Lower leg skin (tissue), 4 donors: ENCODE data around the gene KIF1A. TPM values are rescaled to one million over a fixed set of nuclear protein-coding genes. Genes with fewer than 3 reads are reported as not detected.

ENCODE experiments used
- DNase-seq, 2 donors: peaks; one replicate each; pipeline ENCODE4 v3.0.0-alpha.2; 2019; ENCODE audit warnings: low spot score in 2 of 2
- H3K4me3 ChIP-seq: fragments of 200-600 bp; sonication (generic); 2 replicates; pipeline ENCODE4 v1.5.1; 2017; ENCODE audit warnings: mild to moderate bottlenecking, low read depth; ENCODE audit not compliant: poor library complexity, severe bottlenecking
- POLR2A ChIP-seq, 2 donors: fragments of 450-650 bp; IDR thresholded peaks; one replicate each; pipeline ENCODE4 v1.6.1; 2016 to 2017; ENCODE audit warnings: antibody characterized with exemption in 2 of 2, mild to moderate bottlenecking in 1 of 2, moderate library complexity in 1 of 2
- WGBS, 2 donors: methylation state at CpG; one replicate each; pipeline ENCODE4 v1.1.5; 2018; 5-methylcytosine and 5-hydroxymethylcytosine counted together
- intact Hi-C: fragments of 100-400 bp; cut with DNase I; formaldehyde crosslinking; loops from one replicate; pipeline ENCODE4 v1.15.0; 2023; ENCODE audit warnings: low total_unique reads
- total RNA-seq, 4 donors: library from RNA; depleted of rRNA; stranded (reverse); fragments of >200 nt; gene quantifications; one replicate each; pipeline ENCODE4 v1.1.0, GENCODE V29; 2016
- TF ChIP-seq, protein P1 (sequence below), 3 donors: fragments of 450-650 bp; IDR thresholded peaks; one replicate each; pipeline ENCODE4 v1.5.1; 2016; ENCODE audit warnings: antibody characterized with exemption in 3 of 3, mild to moderate bottlenecking in 3 of 3, moderate library complexity in 2 of 3

Gene KIF1A
- total RNA-seq, 4 donors from 2014 or later: 0.76 to 4.3 (median 3.0) TPM

DNA sequence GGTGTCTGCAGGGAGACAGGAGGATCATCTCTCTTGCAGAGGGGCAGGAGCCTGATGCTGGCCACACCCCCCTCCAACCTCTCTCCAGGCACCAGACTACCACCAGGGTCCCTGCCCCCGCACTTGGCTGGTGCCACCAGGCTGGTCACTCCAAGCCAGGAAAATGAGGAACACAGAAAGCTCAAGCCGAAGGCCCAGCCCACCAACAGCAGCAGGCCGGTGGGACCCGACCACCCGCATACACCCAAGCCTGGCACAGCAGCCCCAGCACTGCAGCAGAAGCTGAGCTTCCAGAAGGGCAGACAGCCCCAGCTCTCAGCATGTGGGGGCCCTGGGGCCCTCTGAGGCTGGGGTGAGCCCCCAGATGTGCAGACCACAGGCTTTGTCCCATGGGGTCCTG is 52.7 kb downstream of the KIF1A start:
- DNase-seq: no peak
- TF ChIP-seq, protein P1, sequence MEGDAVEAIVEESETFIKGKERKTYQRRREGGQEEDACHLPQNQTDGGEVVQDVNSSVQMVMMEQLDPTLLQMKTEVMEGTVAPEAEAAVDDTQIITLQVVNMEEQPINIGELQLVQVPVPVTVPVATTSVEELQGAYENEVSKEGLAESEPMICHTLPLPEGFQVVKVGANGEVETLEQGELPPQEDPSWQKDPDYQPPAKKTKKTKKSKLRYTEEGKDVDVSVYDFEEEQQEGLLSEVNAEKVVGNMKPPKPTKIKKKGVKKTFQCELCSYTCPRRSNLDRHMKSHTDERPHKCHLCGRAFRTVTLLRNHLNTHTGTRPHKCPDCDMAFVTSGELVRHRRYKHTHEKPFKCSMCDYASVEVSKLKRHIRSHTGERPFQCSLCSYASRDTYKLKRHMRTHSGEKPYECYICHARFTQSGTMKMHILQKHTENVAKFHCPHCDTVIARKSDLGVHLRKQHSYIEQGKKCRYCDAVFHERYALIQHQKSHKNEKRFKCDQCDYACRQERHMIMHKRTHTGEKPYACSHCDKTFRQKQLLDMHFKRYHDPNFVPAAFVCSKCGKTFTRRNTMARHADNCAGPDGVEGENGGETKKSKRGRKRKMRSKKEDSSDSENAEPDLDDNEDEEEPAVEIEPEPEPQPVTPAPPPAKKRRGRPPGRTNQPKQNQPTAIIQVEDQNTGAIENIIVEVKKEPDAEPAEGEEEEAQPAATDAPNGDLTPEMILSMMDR (IDR thresholded peaks at IDR 0.05): no peak
- TF ChIP-seq POLR2A (IDR thresholded peaks at IDR 0.05): no peak
- intact Hi-C loops: no loop called here
- WGBS, 2 donors: 83 to 87% methylated on average over 5 of the region's 5 CpGs
- no peak overlapping the region for H3K4me3 ChIP-seq

DNA sequence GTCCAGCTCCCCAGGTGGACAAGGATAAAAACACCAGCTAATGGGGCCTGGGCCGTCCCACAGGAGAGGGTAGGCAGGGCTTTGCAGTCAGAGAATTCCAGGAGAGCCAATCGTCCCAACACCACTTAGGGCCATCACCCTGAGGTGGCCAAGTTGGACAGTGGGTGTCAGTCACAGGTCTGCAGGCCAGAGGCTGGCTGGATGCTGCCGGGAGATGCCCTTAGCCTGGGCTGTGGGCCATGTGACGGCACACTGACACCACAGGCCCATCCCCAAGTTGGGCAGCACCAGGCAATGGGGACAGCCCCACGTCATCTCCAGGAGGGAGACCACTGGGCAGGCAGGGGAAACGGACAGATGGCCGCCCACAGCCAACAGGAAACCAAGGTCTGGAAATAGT is 53.9 kb downstream of the KIF1A start:
- DNase-seq: no peak
- H3K4me3 ChIP-seq: no peak overlapping the region
- intact Hi-C loops: no loop called here
- TF ChIP-seq POLR2A (IDR thresholded peaks at IDR 0.05): no peak
- TF ChIP-seq, protein P1 (IDR thresholded peaks at IDR 0.05): no peak
- WGBS, 2 donors: 81 to 89% methylated on average over 4 to 7 of the region's 7 CpGs

DNA sequence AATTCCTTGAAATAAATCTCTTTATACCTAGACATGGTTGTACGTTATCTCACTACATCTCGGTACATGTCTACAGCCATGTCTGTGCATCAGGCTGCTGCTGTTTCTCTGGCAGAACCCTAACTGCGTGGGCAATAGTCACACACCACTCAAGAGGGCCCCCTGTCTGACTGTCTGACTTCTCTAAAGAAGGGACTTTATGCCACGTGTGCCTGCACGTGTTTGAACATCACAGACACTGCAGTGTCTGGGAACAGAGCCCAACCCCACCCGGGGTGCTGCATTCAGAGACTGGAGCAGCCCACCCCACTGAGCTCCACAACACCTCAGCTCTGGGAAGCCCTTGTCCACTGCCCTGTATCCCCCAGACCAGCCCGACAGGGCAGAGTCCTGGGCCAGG is 55.0 kb downstream of the KIF1A start:
- intact Hi-C loops: no loop called here
- WGBS, 2 donors: 58 to 60% methylated on average over 5 to 7 of the region's 7 CpGs
- H3K4me3 ChIP-seq: no peak overlapping the region
- TF ChIP-seq, protein P1 (IDR thresholded peaks at IDR 0.05): no peak
- no peak for TF ChIP-seq POLR2A (IDR thresholded peaks at IDR 0.05)
- no peak for DNase-seq

DNA sequence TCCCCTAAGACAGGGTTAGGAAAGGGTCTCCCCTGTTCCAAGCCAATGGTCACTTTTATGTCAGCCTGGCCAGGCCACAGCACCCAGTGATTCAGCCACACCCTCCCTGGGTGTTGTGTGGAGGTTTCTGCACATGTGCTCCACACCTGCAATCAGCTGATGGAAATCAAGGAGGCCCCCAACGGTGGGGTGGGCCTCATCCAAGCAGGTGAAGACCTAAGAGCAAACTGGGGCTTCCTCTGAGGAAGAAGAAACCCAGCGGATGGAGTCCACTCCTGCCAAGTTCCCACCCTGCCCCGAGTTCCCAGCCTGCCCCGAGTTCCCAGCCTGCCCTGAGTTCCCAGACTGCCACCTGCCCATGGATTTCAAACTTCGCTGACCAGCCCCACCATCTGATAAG is 55.4 kb downstream of the KIF1A start:
- TF ChIP-seq POLR2A (IDR thresholded peaks at IDR 0.05): no peak
- TF ChIP-seq, protein P1 (IDR thresholded peaks at IDR 0.05): no peak
- intact Hi-C loops: no loop called here
- 66 to 78% methylated on average over 5 of the region's 5 CpGs for WGBS, 2 donors
- no peak overlapping the region for H3K4me3 ChIP-seq
- DNase-seq: no peak

DNA sequence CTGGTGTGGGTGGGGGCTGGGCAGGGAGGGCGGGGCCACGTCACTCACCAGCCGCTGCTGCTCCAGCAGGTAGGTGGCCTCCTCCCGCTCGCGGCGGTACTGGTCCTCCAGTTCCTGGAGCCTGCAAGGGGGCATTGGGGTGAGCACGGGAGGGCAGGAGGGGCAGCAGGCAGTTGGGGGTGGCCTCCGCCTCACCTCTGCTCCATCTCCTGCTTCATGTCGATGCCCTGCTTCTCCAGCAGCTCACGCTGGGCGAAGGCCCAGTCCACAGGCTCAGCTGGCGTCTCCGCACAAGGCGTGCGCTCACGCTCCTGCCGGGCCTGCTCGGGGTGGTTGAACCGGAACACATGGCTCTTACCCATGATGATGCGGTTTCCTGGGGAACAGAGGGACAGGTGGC is 57.0 kb downstream of the KIF1A start:
- intact Hi-C loops: no loop called here
- TF ChIP-seq, protein P1 (IDR thresholded peaks at IDR 0.05): no peak
- TF ChIP-seq POLR2A (IDR thresholded peaks at IDR 0.05): no peak
- DNase-seq: no peak
- H3K4me3 ChIP-seq: no peak overlapping the region
- WGBS, 2 donors: 89 to 95% methylated on average over 14 to 21 of the region's 21 CpGs

DNA sequence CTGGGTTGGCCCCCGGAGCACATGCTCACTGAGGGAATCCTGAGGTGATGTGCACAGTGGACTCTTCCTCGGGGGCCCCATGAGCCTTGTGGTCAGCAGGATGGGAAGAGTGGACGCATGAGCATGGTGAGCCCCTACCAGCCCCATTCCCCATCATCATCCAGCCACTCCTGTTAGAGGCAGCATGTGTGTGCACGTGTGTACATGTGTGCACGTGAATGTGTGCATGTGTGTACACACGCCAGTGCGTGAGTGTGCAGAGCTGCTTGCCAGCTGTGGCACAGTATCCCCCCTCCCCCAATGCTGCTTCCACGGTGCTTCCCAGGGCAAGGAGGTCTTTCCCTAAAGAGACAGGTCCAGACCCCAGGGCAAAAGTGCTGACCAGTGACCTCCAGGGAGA is 57.8 kb downstream of the KIF1A start:
- DNase-seq: no peak
- 82 to 91% methylated on average over 7 to 8 of the region's 8 CpGs for WGBS, 2 donors
- no peak overlapping the region for H3K4me3 ChIP-seq
- TF ChIP-seq POLR2A (IDR thresholded peaks at IDR 0.05): no peak
- TF ChIP-seq, protein P1 (IDR thresholded peaks at IDR 0.05): no peak
- intact Hi-C loops: no loop called here
